Lung (tissue), 12 donors: ENCODE measurements around the gene C22orf39. TPM values are rescaled to one million over a fixed set of nuclear protein-coding genes. Genes with fewer than 3 reads are reported as not detected.

ENCODE experiments used
- ATAC-seq: fragments of 200-7000 bp; cut with Tn5 transposase; one replicate; pipeline ENCODE4 v1.9.1; 2020; ENCODE audit warnings: moderate number of reproducible peaks; ENCODE audit not compliant: insufficient read depth, low FRiP score
- DNase-seq, 3 donors: peaks; one replicate each; pipeline ENCODE4 v3.0.0-alpha.2; 2013 to 2017
- H3K27ac ChIP-seq, 2 donors: one replicate each; pipeline ENCODE4 v1.5.1; 2013; ENCODE audit warnings: mild to moderate bottlenecking in 2 of 2, moderate library complexity in 2 of 2, control low read depth in 1 of 2, inconsistent platforms in 1 of 2, low read depth in 1 of 2, low read length in 1 of 2
- H3K27me3 ChIP-seq, 3 donors: one replicate each; pipeline ENCODE4 v1.5.1; 2013; ENCODE audit warnings: low read length in 2 of 3; ENCODE audit not compliant: control insufficient read depth in 3 of 3, insufficient read depth in 3 of 3
- H3K36me3 ChIP-seq, 4 donors: one replicate each; pipeline ENCODE4 v1.5.1; 2013; ENCODE audit warnings: low read length in 4 of 4, mild to moderate bottlenecking in 1 of 4, moderate library complexity in 1 of 4; ENCODE audit not compliant: control insufficient read depth in 4 of 4, insufficient read depth in 4 of 4
- H3K4me1 ChIP-seq, 5 donors: one replicate each; pipeline ENCODE4 v1.5.1; 2013; ENCODE audit warnings: low read length in 5 of 5, mild to moderate bottlenecking in 2 of 5, moderate library complexity in 1 of 5; ENCODE audit not compliant: control insufficient read depth in 5 of 5, insufficient read depth in 5 of 5
- H3K4me3 ChIP-seq: one replicate; pipeline ENCODE4 v1.5.1; 2013; ENCODE audit warnings: mild to moderate bottlenecking, control low read depth, moderate library complexity
- H3K9ac ChIP-seq, 2 donors: one replicate each; pipeline ENCODE4 v1.5.1; 2013; ENCODE audit warnings: low read length in 2 of 2, control low read depth in 1 of 2; ENCODE audit not compliant: insufficient read depth in 1 of 2
- H3K9me3 ChIP-seq, 4 donors: one replicate each; pipeline ENCODE4 v1.5.1; 2013; ENCODE audit warnings: low read length in 3 of 4, mild to moderate bottlenecking in 1 of 4, moderate library complexity in 1 of 4; ENCODE audit not compliant: control insufficient read depth in 4 of 4, insufficient read depth in 3 of 4
- WGBS, 2 donors: extraction: QIAGEN DNeasy Blood & Tissue Kit; methylation state at CpG; one replicate each; pipeline ENCODE4 v1.1.7; 2013; 5-methylcytosine and 5-hydroxymethylcytosine counted together
- polyA plus RNA-seq, 2 donors: library from polyadenylated mRNA; stranded (reverse); fragments of 200-250 nt; gene quantifications; one replicate each; pipeline ENCODE4 v1.2.1, GENCODE V29; 2013
- total RNA-seq, 2 donors: library from RNA; depleted of rRNA in 1 of 2; stranded (reverse); fragments of >200 nt in 1 of 2; gene quantifications; one replicate each; pipeline ENCODE4 v1.2.1, GENCODE V29; 2014 to 2021
- TF ChIP-seq, protein P1 (sequence below): IDR thresholded peaks from 2 replicates; pipeline ENCODE4 v1.5.1; 2012; ENCODE audit warnings: mild to moderate bottlenecking; ENCODE audit errors: control extremely low read depth, extremely low read depth
- donor health status: control.
- donor health status: control.
- donor health status: Bipolar disorder and iron deficiency.
- donor health status: healthy.
- donor health status: DM: yes; HTN: yes; CAD: no.

Gene C22orf39
- total and polyA plus RNA-seq, 4 donors: 24.2 to 39.9 (median 28.6) TPM

DNA sequence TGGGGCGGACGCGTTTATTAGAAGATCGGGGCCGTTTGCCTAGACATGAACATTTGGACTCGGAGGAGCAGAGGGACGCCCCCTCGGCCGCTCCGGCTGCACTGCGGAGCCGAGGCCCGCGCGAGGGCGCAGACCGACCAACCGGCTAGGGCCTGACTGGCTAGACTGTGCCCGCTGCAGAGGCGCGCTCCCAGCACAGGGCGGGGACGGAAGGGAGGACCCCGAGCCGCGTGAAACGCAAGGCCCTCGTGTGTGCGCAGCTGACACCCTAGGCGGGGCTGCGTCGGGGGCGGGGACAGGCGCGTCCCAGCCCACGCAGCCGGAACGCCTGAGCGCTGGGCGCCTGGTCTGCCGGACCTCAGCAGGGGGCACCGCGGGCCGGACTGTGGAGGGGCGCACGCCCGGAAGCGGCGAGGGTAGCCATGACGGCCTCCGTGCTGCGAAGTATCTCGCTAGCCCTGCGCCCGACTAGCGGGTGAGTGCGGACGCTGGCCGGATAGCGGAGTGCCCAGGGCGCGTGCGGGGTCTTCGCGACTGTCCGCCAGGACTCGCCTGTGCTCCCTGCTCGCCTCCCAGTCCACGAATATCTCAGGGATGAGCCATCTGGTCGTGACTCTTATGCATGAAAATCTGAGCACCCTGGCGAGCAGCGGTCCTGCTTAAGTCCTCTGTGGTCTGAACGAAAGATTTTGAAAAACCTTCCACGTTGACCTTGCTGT, 15.2 kb downstream of the C22orf39 start, which contains the start of gene MRPL40:
MRPL40 (plus strand) TSS at position 413 of the 719 bp plus-strand sequence; CDS start at position 423, 10 bp downstream.
- TF ChIP-seq, protein P1, sequence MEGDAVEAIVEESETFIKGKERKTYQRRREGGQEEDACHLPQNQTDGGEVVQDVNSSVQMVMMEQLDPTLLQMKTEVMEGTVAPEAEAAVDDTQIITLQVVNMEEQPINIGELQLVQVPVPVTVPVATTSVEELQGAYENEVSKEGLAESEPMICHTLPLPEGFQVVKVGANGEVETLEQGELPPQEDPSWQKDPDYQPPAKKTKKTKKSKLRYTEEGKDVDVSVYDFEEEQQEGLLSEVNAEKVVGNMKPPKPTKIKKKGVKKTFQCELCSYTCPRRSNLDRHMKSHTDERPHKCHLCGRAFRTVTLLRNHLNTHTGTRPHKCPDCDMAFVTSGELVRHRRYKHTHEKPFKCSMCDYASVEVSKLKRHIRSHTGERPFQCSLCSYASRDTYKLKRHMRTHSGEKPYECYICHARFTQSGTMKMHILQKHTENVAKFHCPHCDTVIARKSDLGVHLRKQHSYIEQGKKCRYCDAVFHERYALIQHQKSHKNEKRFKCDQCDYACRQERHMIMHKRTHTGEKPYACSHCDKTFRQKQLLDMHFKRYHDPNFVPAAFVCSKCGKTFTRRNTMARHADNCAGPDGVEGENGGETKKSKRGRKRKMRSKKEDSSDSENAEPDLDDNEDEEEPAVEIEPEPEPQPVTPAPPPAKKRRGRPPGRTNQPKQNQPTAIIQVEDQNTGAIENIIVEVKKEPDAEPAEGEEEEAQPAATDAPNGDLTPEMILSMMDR: no peak
- Histone ChIP-seq H3K27me3 (no peaks in the 10 kb centered on the region), H3K9me3 (no peaks in the 10 kb centered on the region), H3K36me3 (peaks cover 4 to 12% (median 6%) of the 10 kb centered on the region in 4 donors), H3K4me3 (peak within 1 kb of the TSS; percentile 95), H3K4me1 (peaks cover 4 to 22% (median 9%) of the 10 kb centered on the region in 5 donors), H3K27ac (peak within 1 kb of the TSS; percentile 94 to 99), H3K9ac (peak within 1 kb of the TSS; percentile 73 to 84)
- peak; percentile 99 for ATAC-seq
- 0% methylated on average over 66 to 74 of the region's 74 CpGs for WGBS, 2 donors
- DNase-seq: peak; percentile 95 to 98 (median 96)

DNA sequence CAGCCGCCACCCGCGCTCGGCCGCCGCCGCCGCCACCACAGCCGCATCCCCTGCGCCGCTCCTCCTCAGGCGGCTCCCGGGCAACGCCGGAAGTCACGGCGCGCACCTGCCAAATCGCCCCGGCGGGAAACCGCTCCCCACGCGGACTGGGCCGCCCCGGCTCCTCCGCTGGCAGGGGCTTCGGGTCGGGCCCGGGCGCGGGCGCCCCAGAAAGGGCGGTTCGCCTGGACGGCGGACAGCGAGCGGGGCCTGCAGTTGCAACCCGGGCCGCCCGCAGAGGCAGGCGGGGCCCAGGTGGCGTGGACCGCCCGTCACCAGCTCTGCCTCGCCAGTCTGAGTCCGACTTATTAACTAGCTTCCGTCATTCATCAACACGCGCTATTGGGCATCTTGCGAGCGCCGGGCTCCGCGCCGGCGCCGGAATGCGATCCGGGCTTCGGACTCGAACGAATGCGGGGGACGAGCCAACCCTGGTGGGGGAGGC, 15.8 kb downstream of the C22orf39 start, which contains the start of gene HIRA:
HIRA (minus strand) TSS at position 85 of the 484 bp plus-strand sequence. CDS start 257 bp downstream, outside the sequence.
- peak; percentile 77 to 84 (median 83) for DNase-seq
- peak; percentile 85 for ATAC-seq
- Histone ChIP-seq H3K4me3 (peak within 1 kb of the TSS; percentile 95), H3K36me3 (peaks cover 4 to 12% (median 6%) of the 10 kb centered on the region in 4 donors), H3K27me3 (no peaks in the 10 kb centered on the region), H3K4me1 (peaks cover 4 to 22% (median 9%) of the 10 kb centered on the region in 5 donors), H3K9ac (peak within 1 kb of the TSS; percentile 73 to 84), H3K9me3 (no peaks in the 10 kb centered on the region), H3K27ac (peak within 1 kb of the TSS; percentile 94 to 99)
- 0% methylated on average over 54 to 66 of the region's 66 CpGs for WGBS, 2 donors
- TF ChIP-seq, protein P1: no peak

DNA sequence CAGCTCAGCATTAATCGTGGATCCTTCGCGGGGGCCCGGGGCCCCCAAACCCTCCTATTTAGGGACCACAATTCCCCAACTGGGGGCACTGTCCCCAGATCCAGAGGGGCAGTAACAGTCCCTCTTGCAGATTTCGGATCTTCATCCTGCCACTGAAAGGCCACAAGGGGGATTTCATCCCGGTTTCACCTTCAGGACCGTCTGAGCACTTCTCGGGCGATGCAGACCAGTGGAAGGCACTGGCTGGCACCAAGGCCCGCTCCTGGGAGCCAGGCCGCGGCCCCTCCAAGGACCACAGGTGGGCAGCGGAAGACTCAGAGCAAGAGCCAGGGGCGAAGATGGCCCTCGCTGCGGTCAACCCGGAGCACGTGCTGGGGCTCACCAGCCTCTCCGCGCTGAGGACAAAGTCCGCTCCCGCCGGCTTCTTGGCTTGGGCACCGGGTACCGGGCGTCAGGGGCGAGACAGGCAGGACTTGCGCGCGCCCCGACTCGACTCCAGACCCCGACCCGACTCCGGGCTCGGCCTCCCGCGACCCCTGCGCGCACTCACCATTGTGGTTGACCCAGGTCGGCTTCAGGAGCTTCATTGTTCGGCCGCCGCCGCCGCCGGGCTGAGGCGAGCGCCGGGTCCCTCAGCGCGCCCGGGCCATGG, 16.5 kb downstream of the C22orf39 start:
- TF ChIP-seq, protein P1: no peak
- H3K9me3 ChIP-seq: no peaks in the 10 kb centered on the region
- H3K27me3 ChIP-seq: no peaks in the 10 kb centered on the region
- H3K36me3 ChIP-seq: peaks cover 4 to 12% (median 6%) of the 10 kb centered on the region in 4 donors
- DNase-seq: peak; percentile 24 to 30 (median 26)
- H3K27ac ChIP-seq: peak overlapping the region; percentile 88 to 99
- H3K9ac ChIP-seq: peak overlapping the region; percentile 33 to 34
- 0 to 1% methylated on average over 41 to 53 of the region's 53 CpGs for WGBS, 2 donors
- peaks cover 4 to 22% (median 9%) of the 10 kb centered on the region in 5 donors for H3K4me1 ChIP-seq
- H3K4me3 ChIP-seq: peak overlapping the region; percentile 95
- no peak for ATAC-seq
